HG02938 (cell line): Measurements from ENCODE around the gene ACE.
"Not testable (repeated sequence)": the region's sequence is repeated elsewhere in the genome, so short reads cannot be mapped to it uniquely, and the experiment has no call there.

Experiments
- ATAC-seq: cut with Tn5 transposase; IDR thresholded peaks from one replicate; pipeline ENCODE4 v1.9.1; 2021; ENCODE audit warnings: mild to moderate bottlenecking, moderate library complexity; ENCODE audit not compliant: unreplicated experiment

ACE gene

GRCh38 chr17:63443053-63443452, 33.8 kb upstream of the ACE start:
- ATAC-seq: no peak

GRCh38 chr17:63444457-63444856, 32.4 kb upstream of the ACE start:
- no peak for ATAC-seq

- no peak for ATAC-seq
Measured at GRCh38 chr17:63445065-63445464, 31.8 kb upstream of the ACE start.

GRCh38 chr17:63445571-63445953, 31.3 kb upstream of the ACE start:
- ATAC-seq: peak; percentile 38

GRCh38 chr17:63445954-63446752, 30.7 kb upstream of the ACE start, which contains the start of gene CYB561:
Gene CYB561 (minus strand): TSS chr17:63446306. CDS start chr17:63437547, 8,759 bp downstream.
- peak; percentile 43 for ATAC-seq

GRCh38 chr17:63446753-63447470, 29.9 kb upstream of the ACE start:
- ATAC-seq: no peak

- ATAC-seq: no peak
Measured at GRCh38 chr17:63447471-63448009, 29.3 kb upstream of the ACE start.

GRCh38 chr17:63448655-63449054, 28.2 kb upstream of the ACE start:
- ATAC-seq: no peak

GRCh38 chr17:63450551-63450950, 26.3 kb upstream of the ACE start:
- ATAC-seq: no peak

GRCh38 chr17:63451150-63451549, 25.7 kb upstream of the ACE start:
- ATAC-seq: no peak

- ATAC-seq: no peak
Measured at GRCh38 chr17:63452046-63452961, 24.6 kb upstream of the ACE start.

GRCh38 chr17:63452962-63453551, 23.8 kb upstream of the ACE start:
- ATAC-seq: no peak

- ATAC-seq: not testable (repeated sequence)
Measured at GRCh38 chr17:63454357-63454756, 22.5 kb upstream of the ACE start.

- no peak for ATAC-seq
Measured at GRCh38 chr17:63454915-63455314, 21.9 kb upstream of the ACE start.

- ATAC-seq: no peak
Measured at GRCh38 chr17:63455417-63455816, 21.4 kb upstream of the ACE start.

GRCh38 chr17:63458478-63458877, 18.4 kb upstream of the ACE start:
- ATAC-seq: no peak

- ATAC-seq: no peak
Measured at GRCh38 chr17:63460018-63460417, 16.8 kb upstream of the ACE start.

- ATAC-seq: no peak
Measured at GRCh38 chr17:63463771-63464170, 13.1 kb upstream of the ACE start.

- ATAC-seq: no peak
Measured at GRCh38 chr17:63464691-63465236, 12.1 kb upstream of the ACE start.

- ATAC-seq: not testable (repeated sequence)
Measured at GRCh38 chr17:63468099-63468498, 8.8 kb upstream of the ACE start.
